ENCODE results near the gene SDHA. TPM values are rescaled to one million over a fixed set of nuclear protein-coding genes. Genes with fewer than 3 reads are reported as not detected.

The SDHA gene
- polyA plus RNA-seq, 3 donors = 55.0 to 98.0 (median 91.5) TPM

- Histone ChIP-seq H3K9me3 (replicated peaks in 1 of 2; ENCODE audit: control insufficient read depth in 1 of 2, insufficient read depth in 1 of 2, low read length in 2 of 2) (no peaks in the 10 kb centered on the region), H4K20me1 (ENCODE audit: insufficient read depth, low read length) (no peaks in the 10 kb centered on the region), H3K79me2 (ENCODE audit: insufficient read depth, low read length) (no peaks in the 10 kb centered on the region), H3K4me2 (replicated peaks; ENCODE audit: extremely low read depth, low read length, poor library complexity, severe bottlenecking) (no peak overlapping the region), H3K4me1 (ENCODE audit: control insufficient read depth in 1 of 2, insufficient read depth in 2 of 2, low read length in 2 of 2) (no peaks in the 10 kb centered on the region), H3K36me3 (replicated peaks in 1 of 2; ENCODE audit: control insufficient read depth in 1 of 2, insufficient read depth in 2 of 2, low read length in 2 of 2) (peaks cover 20 to 28% of the 10 kb centered on the region in 2 donors), H3K27me3 (ENCODE audit: control insufficient read depth in 2 of 2, insufficient read depth in 2 of 2, low read length in 2 of 2) (no peaks in the 10 kb centered on the region), H3K27ac (ENCODE audit: low read depth in 1 of 2, low read length in 2 of 2) (no peak overlapping the region), H3K9ac (ENCODE audit: insufficient read depth, low read length, poor library complexity, severe bottlenecking) (no peak overlapping the region), H3K4me3 (replicated peaks in 1 of 3; ENCODE audit: low read depth in 2 of 3, low read length in 3 of 3) (no peak overlapping the region), H2AFZ (ENCODE audit: insufficient read depth, low read depth, low read length, poor library complexity, severe bottlenecking) (no peak overlapping the region)
- intact Hi-C loops (cut with micrococcal nuclease) = no loop called here
- Mint-ChIP-seq H3K27me3 (ENCODE audit: low read depth in 3 of 3) (peaks cover 0 to 2% (median 0%) of the 10 kb centered on the region in 3 donors), H3K36me3 (peaks cover 23 to 27% of the 10 kb centered on the region in 2 donors), H3K4me3 (no peak overlapping the region), H3K27ac (no peak overlapping the region), H3K4me1 (no peaks in the 10 kb centered on the region), H3K9me3 (no peaks in the 10 kb centered on the region)
- TF ChIP-seq CTCF (IDR thresholded peaks at IDR 0.05) = no peak
- DNase-seq = no peak
- WGBS (ENCODE audit: insufficient coverage) = 55% methylated on average over 3 of the region's 4 CpGs
Observed at GRCh38 chr5:200985-201384, 17.1 kb upstream of the SDHA start.

GRCh38 chr5:201672-202071 lies 16.4 kb upstream of the SDHA start:
- Histone ChIP-seq H3K27ac (ENCODE audit: low read depth in 1 of 2, low read length in 2 of 2) (no peak overlapping the region), H3K4me3 (replicated peaks in 1 of 3; ENCODE audit: low read depth in 2 of 3, low read length in 3 of 3) (no peak overlapping the region), H3K9me3 (replicated peaks in 1 of 2; ENCODE audit: control insufficient read depth in 1 of 2, insufficient read depth in 1 of 2, low read length in 2 of 2) (no peaks in the 10 kb centered on the region), H3K4me1 (ENCODE audit: control insufficient read depth in 1 of 2, insufficient read depth in 2 of 2, low read length in 2 of 2) (no peaks in the 10 kb centered on the region), H3K9ac (ENCODE audit: insufficient read depth, low read length, poor library complexity, severe bottlenecking) (no peak overlapping the region), H3K4me2 (replicated peaks; ENCODE audit: extremely low read depth, low read length, poor library complexity, severe bottlenecking) (no peak overlapping the region), H3K27me3 (ENCODE audit: control insufficient read depth in 2 of 2, insufficient read depth in 2 of 2, low read length in 2 of 2) (no peaks in the 10 kb centered on the region), H3K36me3 (replicated peaks in 1 of 2; ENCODE audit: control insufficient read depth in 1 of 2, insufficient read depth in 2 of 2, low read length in 2 of 2) (peaks cover 20 to 35% of the 10 kb centered on the region in 2 donors), H4K20me1 (ENCODE audit: insufficient read depth, low read length) (no peaks in the 10 kb centered on the region), H3K79me2 (ENCODE audit: insufficient read depth, low read length) (no peaks in the 10 kb centered on the region), H2AFZ (ENCODE audit: insufficient read depth, low read depth, low read length, poor library complexity, severe bottlenecking) (no peak overlapping the region)
- Mint-ChIP-seq H3K27me3 (ENCODE audit: low read depth in 3 of 3) (peaks cover 0 to 2% (median 0%) of the 10 kb centered on the region in 3 donors), H3K36me3 (peaks cover 28 to 31% of the 10 kb centered on the region in 2 donors), H3K4me1 (no peaks in the 10 kb centered on the region), H3K4me3 (no peak overlapping the region), H3K27ac (no peak overlapping the region), H3K9me3 (no peaks in the 10 kb centered on the region)
- 96% methylated on average over 8 of the region's 8 CpGs for WGBS (ENCODE audit: insufficient coverage)
- intact Hi-C loops (cut with micrococcal nuclease) = no loop called here
- no peak for TF ChIP-seq CTCF (IDR thresholded peaks at IDR 0.05)
- no peak for DNase-seq

Data from CD14-positive monocyte (primary cell).